HEK293 (cell line): ENCODE measurements around the gene UBE4B.

ENCODE experiments used
- CTCF ChIA-PET: fragments of 350-600 bp; formaldehyde crosslinking; extraction: SDS; loops from one replicate; lab custom pipeline; 2021; ENCODE audit warnings: antibody characterized with exemption; lab: Yijun Ruan, JAX
- POLR2A ChIA-PET: fragments of 300-600 bp; formaldehyde crosslinking; extraction: SDS; loops from one replicate; lab custom pipeline; 2020; ENCODE audit warnings: antibody characterized with exemption, inconsistent platforms; lab: Yijun Ruan, JAX
- H3K27ac ChIP-seq: fragments of 200-500 bp; sonication (Bioruptor generic); 2 replicates; pipeline ENCODE4 v1.5.1; 2014; ENCODE audit warnings: low read depth, low read length, control low read depth, inconsistent platforms; ENCODE audit errors: extremely low read depth
- H3K36me3 ChIP-seq, 2 experiments: fragments of 200-500 bp in 1 of 2; sonication (Bioruptor generic) in 1 of 2; 1 replicate in 1 of 2; 2 replicates in 1 of 2; pipeline ENCODE4 v1.5.1; 2014 to 2017; ENCODE audit warnings: inconsistent platforms in 2 of 2, low read length in 2 of 2; ENCODE audit not compliant: control insufficient read depth in 2 of 2, insufficient read depth in 1 of 2
- H3K4me1 ChIP-seq: fragments of 200-500 bp; sonication (Bioruptor generic); 2 replicates; pipeline ENCODE4 v1.5.1; 2014; ENCODE audit warnings: mild to moderate bottlenecking, low read length, inconsistent platforms; ENCODE audit not compliant: control insufficient read depth, insufficient read depth
- H3K4me3 ChIP-seq: 2 replicates; pipeline ENCODE4 v1.5.1; 2011; ENCODE audit warnings: low read depth, mild to moderate bottlenecking, control low read depth, low read length, moderate library complexity
- H3K9me3 ChIP-seq: fragments of 200-500 bp; sonication (Bioruptor generic); 2 replicates; pipeline ENCODE4 v1.5.1; 2014; ENCODE audit warnings: low read depth, low read length, inconsistent platforms; ENCODE audit not compliant: control insufficient read depth, insufficient read depth
- BCL11B ChIP-seq: fragments of 450-650 bp; formaldehyde crosslinking; IDR thresholded peaks from 2 replicates; pipeline ENCODE4 v1.5.1; 2016; ENCODE audit warnings: low read depth, missing biosample characterization, missing genetic modification characterization
- KLF1 ChIP-seq: fragments of 450-650 bp; formaldehyde crosslinking; IDR thresholded peaks from 2 replicates; pipeline ENCODE4 v1.5.1; 2016; ENCODE audit warnings: missing biosample characterization, missing genetic modification characterization
- MZF1 ChIP-seq: fragments of 450-650 bp; formaldehyde crosslinking; IDR thresholded peaks from 2 replicates; pipeline ENCODE4 v1.5.1; 2017; ENCODE audit warnings: missing biosample characterization, missing genetic modification characterization, borderline replicate concordance
- SP3 ChIP-seq: fragments of 450-650 bp; formaldehyde crosslinking; IDR thresholded peaks from 2 replicates; pipeline ENCODE4 v1.5.1; 2016; ENCODE audit warnings: missing biosample characterization, missing genetic modification characterization
- ZBTB11 ChIP-seq: fragments of 450-650 bp; formaldehyde crosslinking; conservative IDR thresholded peaks from 2 replicates; pipeline ENCODE4 v1.5.1; 2016; ENCODE audit warnings: low read depth, missing biosample characterization, missing genetic modification characterization
- ZBTB6 ChIP-seq: fragments of 450-650 bp; formaldehyde crosslinking; IDR thresholded peaks from 2 replicates; pipeline ENCODE4 v1.5.1; 2017; ENCODE audit warnings: missing biosample characterization, missing genetic modification characterization
- ZNF155 ChIP-seq: fragments of 450-650 bp; formaldehyde crosslinking; IDR thresholded peaks from 2 replicates; pipeline ENCODE4 v1.5.1; 2016; ENCODE audit warnings: missing biosample characterization, missing genetic modification characterization
- ZNF202 ChIP-seq: fragments of 450-650 bp; formaldehyde crosslinking; IDR thresholded peaks from 2 replicates; pipeline ENCODE4 v1.5.1; 2016; ENCODE audit warnings: missing biosample characterization, missing genetic modification characterization, borderline replicate concordance
- ZNF26 ChIP-seq: fragments of 450-650 bp; formaldehyde crosslinking; IDR thresholded peaks from 2 replicates; pipeline ENCODE4 v1.5.1; 2016; ENCODE audit warnings: missing biosample characterization, missing genetic modification characterization
- ZNF350 ChIP-seq: fragments of 450-650 bp; formaldehyde crosslinking; IDR thresholded peaks from 2 replicates; pipeline ENCODE4 v1.5.0; 2017; ENCODE audit warnings: missing biosample characterization, mild to moderate bottlenecking, missing genetic modification characterization
- ZNF416 ChIP-seq: fragments of 450-650 bp; formaldehyde crosslinking; IDR thresholded peaks from 2 replicates; pipeline ENCODE4 v1.5.1; 2016; ENCODE audit warnings: missing biosample characterization, missing genetic modification characterization
- ZNF423 ChIP-seq: fragments of 450-650 bp; formaldehyde crosslinking; IDR thresholded peaks from 2 replicates; pipeline ENCODE4 v1.5.1; 2016; ENCODE audit warnings: missing biosample characterization, missing genetic modification characterization
- ZNF426 ChIP-seq: fragments of 450-650 bp; formaldehyde crosslinking; IDR thresholded peaks from 2 replicates; pipeline ENCODE4 v1.5.1; 2017; ENCODE audit warnings: missing biosample characterization, missing genetic modification characterization, mild to moderate bottlenecking, inconsistent platforms, moderate library complexity
- ZNF433 ChIP-seq: fragments of 450-650 bp; formaldehyde crosslinking; IDR thresholded peaks from 2 replicates; pipeline ENCODE4 v1.5.1; 2016; ENCODE audit warnings: missing biosample characterization, missing genetic modification characterization, low read depth
- ZNF473 ChIP-seq: fragments of 450-650 bp; formaldehyde crosslinking; IDR thresholded peaks from 2 replicates; pipeline ENCODE4 v1.5.1; 2017; ENCODE audit warnings: missing biosample characterization, missing genetic modification characterization
- ZNF530 ChIP-seq: fragments of 450-650 bp; formaldehyde crosslinking; IDR thresholded peaks from 2 replicates; pipeline ENCODE4 v1.5.1; 2016; ENCODE audit warnings: low read depth, missing biosample characterization, missing genetic modification characterization
- ZNF623 ChIP-seq: fragments of 450-650 bp; formaldehyde crosslinking; IDR thresholded peaks from 2 replicates; pipeline ENCODE4 v1.5.1; 2016; ENCODE audit warnings: missing biosample characterization, missing genetic modification characterization
- ZNF704 ChIP-seq: fragments of 450-650 bp; formaldehyde crosslinking; IDR thresholded peaks from 2 replicates; pipeline ENCODE4 v1.5.1; 2016; ENCODE audit warnings: missing biosample characterization, missing genetic modification characterization
- ZNF830 ChIP-seq: fragments of 450-650 bp; IDR thresholded peaks from 2 replicates; pipeline ENCODE4 v1.5.0; 2018; ENCODE audit warnings: missing biosample characterization, missing genetic modification characterization, low read depth, mild to moderate bottlenecking, moderate library complexity
- ZSCAN16 ChIP-seq: fragments of 450-650 bp; formaldehyde crosslinking; IDR thresholded peaks from 2 replicates; pipeline ENCODE4 v1.5.1; 2016; ENCODE audit warnings: missing biosample characterization, missing genetic modification characterization
- ZSCAN5A ChIP-seq: fragments of 450-650 bp; formaldehyde crosslinking; IDR thresholded peaks from 2 replicates; pipeline ENCODE4 v1.5.1; 2016; ENCODE audit warnings: missing biosample characterization, missing genetic modification characterization
- TF ChIP-seq, protein P1 (sequence below): fragments of 450-650 bp; formaldehyde crosslinking; IDR thresholded peaks from 2 replicates; pipeline ENCODE4 v1.5.1; 2017; ENCODE audit warnings: missing biosample characterization, mild to moderate bottlenecking, missing genetic modification characterization, moderate library complexity
- TF ChIP-seq, protein P2 (sequence below): fragments of 450-650 bp; formaldehyde crosslinking; IDR thresholded peaks from 2 replicates; pipeline ENCODE4 v1.5.1; 2016; ENCODE audit warnings: missing biosample characterization, missing genetic modification characterization, low read depth

The UBE4B gene

GRCh38 chr1:10143961-10144485, 111.3 kb downstream of the UBE4B start (continued):
- TF ChIP-seq ZNF623 (tag by site-specific recombination) (no peak), ZNF423 (no peak), ZBTB6 (tag by site-specific recombination) (no peak), ZNF530 (tag by site-specific recombination) (no peak), ZNF350 (tag by site-specific recombination) (no peak)
- TF ChIP-seq, protein P1, sequence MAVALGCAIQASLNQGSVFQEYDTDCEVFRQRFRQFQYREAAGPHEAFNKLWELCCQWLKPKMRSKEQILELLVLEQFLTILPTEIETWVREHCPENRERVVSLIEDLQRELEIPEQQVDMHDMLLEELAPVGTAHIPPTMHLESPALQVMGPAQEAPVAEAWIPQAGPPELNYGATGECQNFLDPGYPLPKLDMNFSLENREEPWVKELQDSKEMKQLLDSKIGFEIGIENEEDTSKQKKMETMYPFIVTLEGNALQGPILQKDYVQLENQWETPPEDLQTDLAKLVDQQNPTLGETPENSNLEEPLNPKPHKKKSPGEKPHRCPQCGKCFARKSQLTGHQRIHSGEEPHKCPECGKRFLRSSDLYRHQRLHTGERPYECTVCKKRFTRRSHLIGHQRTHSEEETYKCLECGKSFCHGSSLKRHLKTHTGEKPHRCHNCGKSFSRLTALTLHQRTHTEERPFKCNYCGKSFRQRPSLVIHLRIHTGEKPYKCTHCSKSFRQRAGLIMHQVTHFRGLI (tag by site-specific recombination) = no peak
- TF ChIP-seq, all 188 proteins: peak for 0

- TF ChIP-seq ZNF26 (tag by site-specific recombination) = no peak
- no peak for TF ChIP-seq ZSCAN5A (tag by site-specific recombination)
- TF ChIP-seq, protein P2, sequence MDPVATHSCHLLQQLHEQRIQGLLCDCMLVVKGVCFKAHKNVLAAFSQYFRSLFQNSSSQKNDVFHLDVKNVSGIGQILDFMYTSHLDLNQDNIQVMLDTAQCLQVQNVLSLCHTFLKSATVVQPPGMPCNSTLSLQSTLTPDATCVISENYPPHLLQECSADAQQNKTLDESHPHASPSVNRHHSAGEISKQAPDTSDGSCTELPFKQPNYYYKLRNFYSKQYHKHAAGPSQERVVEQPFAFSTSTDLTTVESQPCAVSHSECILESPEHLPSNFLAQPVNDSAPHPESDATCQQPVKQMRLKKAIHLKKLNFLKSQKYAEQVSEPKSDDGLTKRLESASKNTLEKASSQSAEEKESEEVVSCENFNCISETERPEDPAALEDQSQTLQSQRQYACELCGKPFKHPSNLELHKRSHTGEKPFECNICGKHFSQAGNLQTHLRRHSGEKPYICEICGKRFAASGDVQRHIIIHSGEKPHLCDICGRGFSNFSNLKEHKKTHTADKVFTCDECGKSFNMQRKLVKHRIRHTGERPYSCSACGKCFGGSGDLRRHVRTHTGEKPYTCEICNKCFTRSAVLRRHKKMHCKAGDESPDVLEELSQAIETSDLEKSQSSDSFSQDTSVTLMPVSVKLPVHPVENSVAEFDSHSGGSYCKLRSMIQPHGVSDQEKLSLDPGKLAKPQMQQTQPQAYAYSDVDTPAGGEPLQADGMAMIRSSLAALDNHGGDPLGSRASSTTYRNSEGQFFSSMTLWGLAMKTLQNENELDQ (tag by site-specific recombination) = no peak
- TF ChIP-seq ZNF416 (tag by site-specific recombination) = no peak
- TF ChIP-seq BCL11B (tag by site-specific recombination) = no peak
- TF ChIP-seq ZNF433 (tag by site-specific recombination) = no peak
- no peak for TF ChIP-seq ZNF202 (tag by site-specific recombination)
- TF ChIP-seq ZSCAN16 (tag by site-specific recombination) = no peak
- no peak for TF ChIP-seq ZNF830 (tag by site-specific recombination)
- no peak for TF ChIP-seq MZF1
- TF ChIP-seq KLF1 = no peak
- no peak for TF ChIP-seq ZNF473
- TF ChIP-seq ZNF704 (tag by site-specific recombination) = no peak
- TF ChIP-seq SP3 (tag by site-specific recombination) = no peak
- no peak for TF ChIP-seq ZNF155
- TF ChIP-seq ZBTB11 (tag by site-specific recombination) = no peak
- no peak for TF ChIP-seq ZNF426 (tag by site-specific recombination)
- no peaks in the 10 kb centered on the region for H3K9me3 ChIP-seq
- CTCF ChIA-PET = interaction anchor here (0.6 to 1.1 kb wide), 2 partner anchors 10 to 179 kb away, joined by 3 read pairs; no protein-coding TSS in a partner anchor
- no peak overlapping the region for H3K27ac ChIP-seq
- POLR2A ChIA-PET = interaction anchor here (0.6 kb wide), 1 partner anchor 884 kb away, joined by 3 read pairs; no protein-coding TSS in a partner anchor
- H3K36me3 ChIP-seq = peaks cover 3 to 34% of the 10 kb centered on the region in 2 experiments; a peak in 2 of 3 replicates
- H3K4me3 ChIP-seq = no peak overlapping the region
- no peaks in the 10 kb centered on the region for H3K4me1 ChIP-seq
Observed at GRCh38 chr1:10146391-10146790, 113.6 kb downstream of the UBE4B start.
